ENCODE measurements around the gene ARHGAP24. TPM values are rescaled to one million over a fixed set of nuclear protein-coding genes. Genes with fewer than 3 reads are reported as not detected.

ARHGAP24 gene
- total and polyA plus RNA-seq, 2 donors from 2014 or later: 78.1 to 94.7 TPM

- H3K4me1 ChIP-seq (ENCODE audit: control insufficient read depth in 2 of 3, insufficient read depth in 2 of 3, low read depth in 1 of 3, low read length in 3 of 3): peaks cover 0 to 9% (median 7%) of the 10 kb centered on the region in 3 donors
- H3K4me3 ChIP-seq (ENCODE audit: low read length in 3 of 3): no peak overlapping the region
- no peak for TF ChIP-seq CTCF (IDR thresholded peaks at IDR 0.05; ENCODE audit: borderline replicate concordance, extremely low read depth, insufficient read depth)
- H3K9ac ChIP-seq (ENCODE audit: low read length in 3 of 3): no peak overlapping the region
- intact Hi-C loops (cut with DNase I): no loop called here
- no peaks in the 10 kb centered on the region for H3K9me3 ChIP-seq (ENCODE audit: control insufficient read depth in 2 of 3, insufficient read depth in 1 of 3, low read length in 3 of 3)
- no peak for DNase-seq
- peak; percentile 38 for FAIRE-seq
- no peak overlapping the region for H3K27ac ChIP-seq (ENCODE audit: low read depth in 2 of 2, low read length in 2 of 2)
- peaks cover 0 to 8% (median 0%) of the 10 kb centered on the region in 3 donors for H3K36me3 ChIP-seq (ENCODE audit: control insufficient read depth in 2 of 3, insufficient read depth in 3 of 3, low read length in 3 of 3)
- H3K27me3 ChIP-seq (ENCODE audit: control insufficient read depth, insufficient read depth, low read length): no peaks in the 10 kb centered on the region
Observed at GRCh38 chr4:85952528-85952927, 477.6 kb downstream of the ARHGAP24 start.

- no peak overlapping the region for H3K9ac ChIP-seq (ENCODE audit: low read length in 3 of 3)
- FAIRE-seq: no peak
- peak overlapping the region in 1 of 2 donors; percentile 49 for H3K27ac ChIP-seq (ENCODE audit: low read depth in 2 of 2, low read length in 2 of 2)
- no peak for DNase-seq
- intact Hi-C loops (cut with DNase I): no loop called here
- H3K9me3 ChIP-seq (ENCODE audit: control insufficient read depth in 2 of 3, insufficient read depth in 1 of 3, low read length in 3 of 3): no peaks in the 10 kb centered on the region
- no peaks in the 10 kb centered on the region for H3K27me3 ChIP-seq (ENCODE audit: control insufficient read depth, insufficient read depth, low read length)
- TF ChIP-seq CTCF (IDR thresholded peaks at IDR 0.05; ENCODE audit: borderline replicate concordance, extremely low read depth, insufficient read depth): no peak
- peaks cover 0 to 8% (median 0%) of the 10 kb centered on the region in 3 donors for H3K36me3 ChIP-seq (ENCODE audit: control insufficient read depth in 2 of 3, insufficient read depth in 3 of 3, low read length in 3 of 3)
- no peak overlapping the region for H3K4me3 ChIP-seq (ENCODE audit: low read length in 3 of 3)
- peaks cover 0 to 9% (median 7%) of the 10 kb centered on the region in 3 donors for H3K4me1 ChIP-seq (ENCODE audit: control insufficient read depth in 2 of 3, insufficient read depth in 2 of 3, low read depth in 1 of 3, low read length in 3 of 3)
Observed at GRCh38 chr4:85952972-85953650, 478.2 kb downstream of the ARHGAP24 start.

GRCh38 chr4:85953651-85954018, 478.7 kb downstream of the ARHGAP24 start:
- intact Hi-C loops (cut with DNase I): no loop called here
- peaks cover 0 to 8% (median 0%) of the 10 kb centered on the region in 3 donors for H3K36me3 ChIP-seq (ENCODE audit: control insufficient read depth in 2 of 3, insufficient read depth in 3 of 3, low read length in 3 of 3)
- FAIRE-seq: no peak

More at GRCh38 chr4:85953651-85954018, 478.7 kb downstream of the ARHGAP24 start:
- Histone ChIP-seq H3K4me1 (ENCODE audit: control insufficient read depth in 2 of 3, insufficient read depth in 2 of 3, low read depth in 1 of 3, low read length in 3 of 3) (peaks cover 0 to 9% (median 7%) of the 10 kb centered on the region in 3 donors), H3K27me3 (ENCODE audit: control insufficient read depth, insufficient read depth, low read length) (no peaks in the 10 kb centered on the region), H3K27ac (ENCODE audit: low read depth in 2 of 2, low read length in 2 of 2) (peak overlapping the region in 1 of 2 donors; percentile 49), H3K9ac (ENCODE audit: low read length in 3 of 3) (no peak overlapping the region), H3K4me3 (ENCODE audit: low read length in 3 of 3) (no peak overlapping the region), H3K9me3 (ENCODE audit: control insufficient read depth in 2 of 3, insufficient read depth in 1 of 3, low read length in 3 of 3) (no peaks in the 10 kb centered on the region)
- DNase-seq: peak in 1 of 5 donors; percentile 54
- no peak for TF ChIP-seq CTCF (IDR thresholded peaks at IDR 0.05; ENCODE audit: borderline replicate concordance, extremely low read depth, insufficient read depth)
